GM12872 (cell line): ENCODE results near the gene ENG.

Source experiments
- TF ChIP-seq, protein P1 (sequence below): IDR thresholded peaks from 3 replicates; pipeline ENCODE4 v1.5.1; 2011; ENCODE audit warnings: low read depth, mild to moderate bottlenecking, low read length, moderate library complexity; ENCODE audit not compliant: insufficient read depth

Gene ENG

DNA sequence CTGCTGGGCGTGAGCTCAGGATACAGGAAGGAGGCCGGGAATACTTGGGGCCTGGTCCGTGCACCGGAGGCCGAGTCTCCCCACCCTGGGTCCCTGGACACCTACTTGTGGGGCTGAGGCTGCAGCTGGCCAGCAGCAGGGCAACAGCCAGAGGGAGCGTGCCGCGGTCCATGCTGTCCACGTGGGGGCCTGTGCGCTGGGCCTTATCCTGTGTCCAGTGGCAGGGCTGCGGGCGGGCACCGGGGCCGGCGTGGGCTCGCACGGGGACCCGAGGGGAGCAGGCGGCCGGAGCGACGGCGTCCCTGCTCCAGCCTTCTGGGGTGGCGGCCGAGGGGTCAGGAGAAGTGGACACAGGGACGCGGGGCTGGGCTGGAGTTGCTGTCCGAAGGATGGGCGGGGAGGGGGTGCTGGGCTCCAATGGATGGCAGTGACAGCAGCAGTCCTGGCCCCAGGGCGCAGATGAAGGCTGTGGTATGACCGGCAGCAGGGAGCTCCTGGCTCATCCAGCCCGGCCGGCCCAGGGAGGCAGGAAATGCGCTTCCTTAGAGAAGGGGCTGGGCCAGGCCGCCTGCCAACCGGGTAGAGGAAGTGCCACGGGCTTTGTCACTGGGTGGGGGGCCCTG, at the start of gene ENG:
TSS of gene ENG (minus strand) at position 475 of the 623 bp plus-strand sequence. CDS start at position 172, 303 bp downstream.
- TF ChIP-seq, protein P1, sequence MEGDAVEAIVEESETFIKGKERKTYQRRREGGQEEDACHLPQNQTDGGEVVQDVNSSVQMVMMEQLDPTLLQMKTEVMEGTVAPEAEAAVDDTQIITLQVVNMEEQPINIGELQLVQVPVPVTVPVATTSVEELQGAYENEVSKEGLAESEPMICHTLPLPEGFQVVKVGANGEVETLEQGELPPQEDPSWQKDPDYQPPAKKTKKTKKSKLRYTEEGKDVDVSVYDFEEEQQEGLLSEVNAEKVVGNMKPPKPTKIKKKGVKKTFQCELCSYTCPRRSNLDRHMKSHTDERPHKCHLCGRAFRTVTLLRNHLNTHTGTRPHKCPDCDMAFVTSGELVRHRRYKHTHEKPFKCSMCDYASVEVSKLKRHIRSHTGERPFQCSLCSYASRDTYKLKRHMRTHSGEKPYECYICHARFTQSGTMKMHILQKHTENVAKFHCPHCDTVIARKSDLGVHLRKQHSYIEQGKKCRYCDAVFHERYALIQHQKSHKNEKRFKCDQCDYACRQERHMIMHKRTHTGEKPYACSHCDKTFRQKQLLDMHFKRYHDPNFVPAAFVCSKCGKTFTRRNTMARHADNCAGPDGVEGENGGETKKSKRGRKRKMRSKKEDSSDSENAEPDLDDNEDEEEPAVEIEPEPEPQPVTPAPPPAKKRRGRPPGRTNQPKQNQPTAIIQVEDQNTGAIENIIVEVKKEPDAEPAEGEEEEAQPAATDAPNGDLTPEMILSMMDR = no peak

DNA sequence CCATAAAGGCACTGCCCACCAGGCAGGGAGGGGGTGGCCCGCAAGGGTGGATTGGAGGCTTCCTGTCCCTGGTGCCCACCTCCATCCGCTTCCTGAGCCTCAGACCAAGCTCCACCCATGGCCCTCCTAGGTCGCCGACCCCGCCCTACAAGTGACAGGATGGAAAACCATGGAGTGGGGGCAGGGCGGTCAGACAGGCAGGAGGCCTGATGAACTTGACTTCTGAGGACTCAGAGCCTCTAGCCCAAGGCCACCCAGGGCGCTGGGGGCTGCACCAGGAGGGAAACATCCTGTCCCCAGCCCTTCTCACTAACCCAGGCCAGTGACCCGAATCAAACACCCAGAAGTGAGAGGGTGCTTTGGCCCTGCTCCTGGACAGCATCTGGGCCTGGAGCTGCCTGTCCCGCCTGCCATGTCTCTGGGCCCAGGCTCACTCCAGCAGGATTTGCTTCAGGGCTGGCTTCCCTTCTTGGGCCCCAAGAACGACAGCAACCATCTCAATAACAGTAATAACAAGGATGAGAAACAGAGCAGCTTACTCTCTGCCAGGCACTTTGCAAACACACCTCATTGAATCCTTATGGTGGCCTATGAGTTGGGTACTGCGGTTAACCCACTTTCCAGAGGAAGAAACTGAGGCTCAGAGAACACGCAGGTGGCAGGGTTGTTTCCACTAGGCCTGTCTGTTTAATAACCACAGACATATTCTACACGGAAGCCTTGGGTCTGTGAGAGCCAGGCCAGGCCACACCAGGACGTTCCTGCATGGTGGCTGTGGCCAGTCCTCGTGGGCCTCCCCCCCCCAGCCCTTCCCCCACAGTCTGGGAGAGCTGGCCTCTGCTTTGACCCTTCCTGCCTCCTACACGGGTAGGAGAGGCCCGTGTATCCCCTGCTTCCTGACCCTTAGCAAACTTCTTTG, 49.4 kb upstream of the ENG start:
- TF ChIP-seq, protein P1 = no peak

DNA sequence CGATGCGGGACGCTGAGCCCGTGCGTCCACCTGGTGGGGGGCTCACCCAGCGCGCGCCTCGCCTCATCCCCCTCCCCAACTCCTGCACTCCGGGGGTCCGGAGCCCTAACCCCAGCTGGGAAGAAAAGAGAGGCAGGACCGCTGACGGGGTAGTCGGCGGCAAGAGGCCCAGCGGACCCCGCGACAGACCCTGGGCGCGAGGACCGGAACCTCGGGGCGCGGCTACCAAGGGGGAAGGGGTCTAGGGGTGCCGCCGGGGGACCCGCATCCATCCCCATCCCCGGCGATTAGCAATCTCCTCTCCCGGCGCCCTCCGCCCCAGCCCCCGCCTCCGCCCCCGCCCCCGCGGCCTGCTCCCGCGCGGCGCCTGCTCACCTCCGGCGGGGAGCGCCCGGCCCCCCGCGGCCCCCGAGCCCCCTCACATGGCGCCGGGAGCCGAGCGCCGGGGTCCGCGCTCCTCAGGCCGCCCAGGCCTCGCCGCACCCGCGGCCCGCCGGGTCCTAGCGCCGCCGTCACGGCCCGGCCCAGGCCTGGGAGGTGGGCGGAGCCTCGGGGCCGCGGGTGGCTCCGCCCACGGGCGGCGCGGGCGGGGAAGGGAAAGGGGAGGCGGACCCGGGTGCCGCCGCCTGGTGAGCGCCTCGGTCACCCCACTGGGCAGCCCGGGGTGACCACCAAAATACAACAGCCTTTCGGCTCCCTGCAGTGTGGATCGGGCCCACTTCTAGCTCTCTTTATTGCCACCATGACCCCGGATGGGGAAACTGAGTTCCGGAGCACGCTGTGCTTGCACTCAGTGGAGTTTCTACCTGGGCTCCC, 44.9 kb upstream of the ENG start, which contains the start of gene ST6GALNAC6:
TSS of gene ST6GALNAC6 (minus strand) at position 476 of the 816 bp plus-strand sequence. CDS start 1,622 bp downstream, outside the sequence.
- TF ChIP-seq, protein P1 = 0 out of 3 replicates have a peak, but pooled peaks have one; percentile 4

DNA sequence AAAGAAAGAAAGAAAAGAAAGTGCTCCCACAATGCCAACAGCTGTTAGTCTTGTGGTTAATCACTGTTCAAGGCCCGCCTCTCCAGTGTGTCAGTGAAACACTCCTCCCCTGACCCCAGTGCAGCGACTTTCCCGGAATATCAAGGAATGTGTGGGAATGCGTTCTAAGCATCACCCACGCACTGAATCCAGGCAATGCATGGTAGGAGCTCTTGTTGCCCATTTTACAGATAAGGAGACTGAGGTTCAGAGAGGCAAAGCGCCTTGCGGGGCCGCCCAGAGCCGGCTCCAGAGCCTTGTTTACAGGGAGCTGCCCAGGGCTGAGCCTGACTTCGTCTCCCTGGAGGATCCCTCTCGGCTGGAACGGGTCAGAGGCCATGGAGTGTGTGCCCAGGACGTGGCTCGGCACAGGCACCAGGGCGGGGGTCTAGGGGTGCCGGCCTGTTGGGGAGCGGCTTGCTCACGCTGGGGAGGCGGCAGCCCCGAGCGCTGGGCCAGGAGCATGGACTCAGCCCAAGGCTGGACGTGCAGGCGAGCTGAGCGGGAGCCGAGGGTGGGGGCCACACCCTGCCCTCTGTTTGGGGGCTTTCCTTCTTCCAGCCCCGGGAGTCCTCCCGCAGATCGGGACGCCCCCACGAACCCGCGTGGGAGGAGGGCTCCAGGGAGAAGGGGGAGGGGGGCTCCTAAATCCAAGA, 44.1 kb upstream of the ENG start:
- TF ChIP-seq, protein P1 = no peak

DNA sequence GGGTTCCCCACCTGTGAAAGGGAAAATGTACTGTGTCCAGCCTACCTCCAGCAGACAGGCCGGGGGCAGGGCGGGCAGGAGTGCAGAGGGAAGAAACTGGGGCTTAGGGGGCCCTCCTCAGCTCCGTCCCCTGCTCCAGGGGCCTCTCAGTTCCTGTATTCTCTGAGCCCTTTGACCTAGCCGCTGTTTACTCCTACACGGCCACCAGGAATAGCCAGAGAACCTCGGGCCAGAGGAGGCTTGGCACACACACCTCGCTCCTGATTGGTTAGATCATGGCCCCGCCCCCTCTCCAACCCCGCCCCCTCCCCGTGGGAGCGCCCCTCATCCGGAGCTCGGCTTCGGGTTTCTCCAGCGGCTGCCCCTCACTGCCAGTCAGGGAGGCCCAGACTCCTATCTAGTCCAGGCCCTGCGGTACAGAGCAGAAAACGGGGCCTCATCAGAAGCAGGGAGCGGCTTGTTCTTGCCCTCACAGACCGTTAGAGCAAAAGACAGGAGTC, 42.8 kb upstream of the ENG start:
- TF ChIP-seq, protein P1 = no peak

DNA sequence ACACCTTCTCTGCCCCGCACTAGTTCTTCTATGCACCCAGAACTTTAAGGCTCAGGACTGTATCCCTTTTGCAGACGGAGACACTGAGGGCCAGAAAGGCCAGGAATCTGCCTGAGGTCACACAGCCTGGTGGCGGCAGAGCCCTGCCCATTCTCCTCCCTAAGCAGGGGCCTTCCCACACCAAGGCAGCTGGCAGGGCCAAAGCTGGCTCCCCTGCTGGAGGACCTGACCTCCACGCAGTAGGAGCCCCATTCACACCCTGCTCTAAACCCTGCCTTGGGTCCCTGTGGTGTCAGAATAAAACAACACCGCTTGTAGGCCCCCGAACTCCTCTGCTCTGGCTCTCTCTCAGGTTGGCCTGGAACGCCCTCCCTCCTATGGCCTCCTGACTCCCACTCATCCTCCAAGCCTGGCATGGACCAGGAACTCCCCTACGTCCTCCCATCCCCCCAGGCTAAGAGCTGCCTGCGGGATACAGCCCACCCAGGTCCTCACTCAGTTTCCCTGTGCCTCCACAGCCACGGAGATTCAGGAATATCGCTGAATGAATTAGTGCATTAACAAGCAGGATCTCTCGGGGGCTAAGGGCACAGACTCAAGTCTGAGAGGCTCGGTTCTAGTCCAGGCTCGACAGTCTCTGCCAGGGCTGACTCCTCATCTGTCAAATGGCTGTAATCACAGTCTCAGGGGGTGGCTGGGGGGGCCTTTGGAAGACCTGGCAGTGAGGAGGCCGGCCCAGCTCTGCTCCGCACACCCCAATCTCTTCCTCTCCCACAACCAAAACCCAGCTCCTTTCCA, 42.1 kb upstream of the ENG start:
- TF ChIP-seq, protein P1 = no peak
